ENCODE data around the gene HSD17B2.
"Not testable (repeated sequence)": the region's sequence is repeated elsewhere in the genome, so short reads cannot be mapped to it uniquely, and the experiment has no call there.

Gene HSD17B2

DNA sequence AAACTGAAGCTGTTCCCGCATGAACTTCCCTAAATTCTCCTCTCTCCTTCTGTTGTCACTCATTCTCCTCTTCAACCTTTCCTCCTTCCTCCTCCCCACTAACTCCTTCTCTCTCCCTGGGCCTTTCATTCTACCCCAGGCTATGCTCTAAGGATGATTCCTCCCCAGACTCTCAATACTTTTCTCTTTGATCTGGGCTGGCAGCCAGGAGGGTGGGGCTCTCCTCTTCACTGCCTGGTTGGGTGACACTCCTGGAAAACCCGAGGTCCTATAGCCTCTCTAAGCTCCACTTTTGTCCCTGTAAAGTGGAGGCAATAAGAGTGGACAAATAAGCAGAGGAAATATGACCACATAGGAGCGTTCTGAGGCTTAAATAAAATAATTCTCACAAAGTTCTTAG is 46.2 kb downstream of the HSD17B2 start:
- no peak for DNase-seq (ENCODE audit: low read depth)

DNA sequence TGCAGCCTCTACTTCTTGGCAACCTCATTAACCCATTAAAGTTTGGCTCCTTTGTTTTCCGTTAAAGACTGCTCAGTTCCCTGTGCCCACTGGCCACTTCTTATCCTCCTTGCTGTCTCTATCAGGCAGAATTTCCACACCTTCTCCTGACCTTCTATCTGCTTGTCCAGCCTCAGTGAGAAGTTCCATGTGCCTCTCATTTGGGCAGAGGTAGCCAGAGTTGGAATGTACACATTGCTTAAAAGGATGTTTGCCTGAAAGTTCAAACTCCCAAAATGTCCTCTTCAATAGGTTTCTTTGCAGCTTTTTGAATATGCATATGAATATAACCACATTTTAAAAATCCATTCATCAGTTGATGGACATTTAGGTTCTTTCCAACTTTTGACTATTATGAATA is 47.0 kb downstream of the HSD17B2 start:
- DNase-seq (ENCODE audit: low read depth): no peak

DNA sequence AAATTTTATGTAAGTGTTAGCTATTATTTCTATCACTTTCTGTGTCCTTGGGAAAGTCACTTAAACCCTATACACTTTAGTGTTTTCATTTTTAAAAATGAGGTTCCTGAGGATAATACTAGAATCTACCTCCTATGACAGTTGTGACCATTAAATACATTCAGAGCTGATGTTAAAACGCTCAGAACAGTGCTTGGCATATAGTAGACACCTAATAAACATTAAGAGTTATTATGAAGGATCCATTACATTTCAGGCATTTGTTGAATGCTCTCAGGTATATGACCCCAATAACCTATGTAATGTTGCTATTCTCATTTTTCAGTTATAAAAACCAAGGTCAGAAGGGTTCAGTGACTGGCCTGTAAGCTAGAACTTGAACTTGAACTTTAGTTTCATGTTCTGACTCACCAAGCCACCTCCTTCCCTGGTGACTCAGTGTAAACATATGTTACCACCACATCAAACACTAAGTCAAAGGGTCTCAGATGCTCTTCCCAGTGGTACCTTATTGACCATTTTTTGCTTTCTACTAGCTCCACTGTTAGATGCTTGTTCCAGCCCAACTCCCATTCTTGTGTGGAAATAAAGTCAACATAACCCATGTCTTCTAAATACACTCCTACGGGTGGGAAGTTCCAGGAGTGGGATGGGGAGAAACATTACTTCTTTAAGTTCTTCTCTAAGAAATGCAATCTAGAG is 47.6 kb downstream of the HSD17B2 start:
- no peak for DNase-seq (ENCODE audit: low read depth)

DNA sequence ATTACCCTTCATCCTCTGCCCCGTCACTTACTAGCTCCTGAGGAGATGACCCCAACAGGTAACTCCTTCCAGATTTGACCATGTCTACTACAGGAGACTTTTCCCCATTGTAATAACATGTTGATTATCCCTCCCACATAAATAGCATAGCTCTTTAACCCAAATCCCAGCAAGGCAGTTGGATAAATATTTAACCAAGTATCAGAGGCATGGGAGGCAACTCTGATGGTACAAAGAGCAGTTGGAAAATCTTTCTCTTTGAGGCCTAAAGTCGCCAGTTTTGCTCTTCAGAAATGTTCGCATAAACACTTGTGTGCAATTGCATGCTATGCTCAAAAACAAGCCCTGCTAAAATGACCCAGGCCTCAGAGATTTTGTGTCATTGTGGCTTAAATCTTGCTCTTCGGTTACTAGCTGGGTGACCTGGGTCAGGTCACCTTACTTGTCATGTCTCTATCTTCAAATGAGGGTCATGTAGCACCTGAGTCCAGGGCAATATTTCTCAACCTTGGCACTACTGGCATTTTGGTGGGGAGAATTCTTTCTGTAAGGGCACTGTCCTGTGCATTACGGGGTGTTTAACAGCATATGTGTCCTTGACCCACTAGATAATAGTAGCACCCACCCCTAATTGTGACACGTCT is 48.8 kb downstream of the HSD17B2 start:
- DNase-seq (ENCODE audit: low read depth): no peak

DNA sequence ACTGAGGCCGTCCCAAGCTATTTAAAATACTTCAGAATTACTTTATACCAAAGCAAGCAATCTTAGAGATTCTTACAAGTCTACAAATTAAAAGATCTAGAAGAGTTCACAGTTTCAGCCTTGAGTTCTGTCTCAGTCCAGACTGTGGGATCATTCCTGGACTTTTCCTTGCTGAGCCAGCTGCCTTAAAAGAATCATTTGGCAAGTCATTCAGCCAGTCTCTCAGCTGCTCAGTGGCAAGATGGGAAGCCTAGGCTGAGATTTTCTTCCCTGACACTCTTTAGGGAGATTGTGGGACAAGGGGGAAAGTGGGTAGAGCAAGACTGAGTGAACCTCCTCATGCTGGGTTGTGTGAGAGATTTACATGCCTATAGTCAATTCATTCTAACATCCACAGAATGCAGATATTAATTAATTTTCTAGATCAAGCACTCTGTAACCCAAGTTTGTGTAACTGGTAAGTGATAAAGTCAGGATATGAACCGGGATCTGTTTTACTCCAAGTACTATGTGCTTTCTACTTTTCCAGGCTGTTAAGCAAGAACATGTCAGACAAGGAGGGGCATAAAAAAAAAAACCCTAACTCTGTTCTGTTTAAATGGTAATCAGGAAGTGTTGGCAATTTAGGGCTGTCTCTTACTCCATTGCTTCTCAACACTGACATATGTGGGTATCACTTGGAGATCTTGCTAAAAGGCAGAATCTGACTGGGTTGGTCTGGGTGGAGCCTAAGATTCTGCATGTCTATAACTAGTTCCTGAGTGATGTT is 50.1 kb downstream of the HSD17B2 start:
- DNase-seq (ENCODE audit: low read depth): no peak

DNA sequence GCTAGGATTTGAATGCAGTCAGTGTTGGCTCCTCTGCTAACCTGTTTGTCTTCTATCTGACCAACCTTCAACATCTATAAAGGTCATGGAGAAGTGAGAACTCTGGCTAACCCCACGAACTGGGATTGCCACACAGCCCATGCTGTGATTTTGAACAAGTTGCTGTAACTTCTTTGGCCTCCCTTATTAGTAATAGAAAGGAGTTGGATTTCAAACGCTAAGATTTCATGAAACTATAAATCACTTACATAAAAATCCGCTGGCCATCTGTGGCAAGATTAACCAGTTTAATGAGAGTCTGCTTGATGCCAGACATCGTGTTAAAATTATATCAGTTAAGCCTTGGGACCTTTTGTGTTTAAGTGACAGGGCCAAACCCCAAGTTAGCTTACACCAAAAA is 53.4 kb downstream of the HSD17B2 start:
- DNase-seq (ENCODE audit: low read depth): no peak

DNA sequence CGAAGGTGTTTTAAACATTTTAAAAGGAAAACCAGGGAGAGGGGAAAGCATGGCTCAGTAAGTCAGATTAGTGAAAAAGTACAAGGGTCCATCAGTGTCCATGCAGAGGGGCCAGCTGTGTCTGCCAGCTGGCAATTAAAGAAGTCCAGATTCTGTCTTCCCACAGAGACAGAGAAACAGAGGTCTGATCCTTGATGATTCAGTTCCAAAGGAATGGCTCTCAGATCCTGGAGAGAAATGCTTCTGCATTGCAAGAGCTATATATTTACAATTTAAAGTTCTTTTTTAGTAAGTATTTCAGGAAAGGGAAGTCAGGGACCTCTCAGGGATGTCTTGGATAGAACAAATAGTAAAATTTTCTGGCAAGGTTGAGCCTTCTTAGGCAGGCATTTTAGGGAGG is 56.2 kb downstream of the HSD17B2 start:
- DNase-seq (ENCODE audit: low read depth): no peak

DNA sequence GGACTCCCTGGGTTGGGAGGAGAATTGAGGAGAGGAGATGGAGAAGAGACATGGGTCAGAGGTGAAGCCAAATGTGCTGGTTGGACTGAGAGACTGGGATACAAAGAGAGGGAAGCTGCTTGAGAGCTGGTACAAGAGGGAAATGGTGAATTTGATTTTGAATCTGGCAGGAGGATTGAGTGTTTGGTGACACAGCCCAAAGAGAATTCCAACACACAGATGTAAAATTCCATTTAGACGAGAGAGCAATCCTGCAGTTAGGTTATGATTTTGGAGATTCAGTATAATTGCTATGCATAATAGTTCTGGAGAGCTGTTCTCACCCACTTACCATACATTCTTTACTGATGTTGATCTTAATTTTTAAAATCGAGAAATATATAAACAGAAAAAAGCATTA is 57.7 kb downstream of the HSD17B2 start:
- no peak for DNase-seq (ENCODE audit: low read depth)

DNA sequence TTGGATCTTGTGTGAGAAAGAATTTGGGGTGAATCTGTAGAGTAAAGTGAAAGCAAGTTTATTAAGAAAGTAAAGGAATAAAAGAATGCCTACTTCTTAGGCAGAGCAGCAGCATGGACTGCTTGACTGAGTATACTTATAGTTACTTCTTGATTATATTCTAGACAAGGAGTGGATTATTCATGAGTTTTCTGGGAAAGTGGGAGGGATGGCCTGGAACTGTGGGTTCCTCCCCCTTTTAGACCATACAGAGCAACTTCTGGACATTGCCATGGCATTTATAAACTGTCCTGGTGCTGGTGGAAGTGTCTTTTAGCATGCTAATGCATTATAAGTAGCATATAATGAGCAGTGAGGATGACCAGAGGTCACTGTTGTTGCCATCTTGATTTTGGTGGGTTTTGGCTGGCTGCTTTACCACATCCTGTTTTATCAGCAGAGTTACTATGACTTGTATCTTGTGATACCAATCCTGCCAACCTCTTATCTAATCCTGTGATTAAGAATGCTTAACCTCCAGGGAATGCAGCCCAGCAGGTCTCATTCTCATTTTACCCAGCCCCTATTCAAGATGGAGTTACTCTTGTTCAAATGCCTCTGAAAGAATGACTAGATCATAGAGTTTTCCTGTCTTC is 58.7 kb downstream of the HSD17B2 start:
- no peak for DNase-seq (ENCODE audit: low read depth)

DNA sequence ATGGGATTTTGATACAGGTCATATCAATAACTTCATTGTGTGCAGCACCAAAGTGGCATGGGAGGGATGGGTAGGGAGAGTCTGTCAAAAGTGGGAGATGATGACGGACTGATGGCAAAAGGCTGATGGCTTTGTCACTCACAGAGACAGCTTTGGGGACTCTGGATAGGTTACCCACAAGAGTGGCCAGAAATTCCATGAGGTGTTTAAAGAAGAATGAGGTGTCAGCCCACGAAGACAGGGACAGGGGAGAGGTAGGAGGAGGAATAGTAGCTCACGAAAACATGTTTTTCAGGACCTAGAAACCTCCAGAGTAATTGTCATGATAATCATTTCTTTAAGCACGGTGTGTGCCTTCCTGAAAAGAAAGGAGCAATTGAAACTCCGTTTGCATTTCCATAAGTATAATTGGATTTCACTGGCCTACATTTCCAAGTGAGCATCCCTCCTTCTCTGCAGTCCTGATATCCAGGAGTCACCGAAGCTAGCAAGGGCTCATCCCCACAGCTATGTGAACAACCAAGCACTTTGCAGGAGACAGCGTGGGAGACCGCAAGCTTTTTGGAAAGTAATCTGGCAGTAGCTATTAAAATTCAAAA is 60.0 kb downstream of the HSD17B2 start:
- no peak for DNase-seq (ENCODE audit: low read depth)

DNA sequence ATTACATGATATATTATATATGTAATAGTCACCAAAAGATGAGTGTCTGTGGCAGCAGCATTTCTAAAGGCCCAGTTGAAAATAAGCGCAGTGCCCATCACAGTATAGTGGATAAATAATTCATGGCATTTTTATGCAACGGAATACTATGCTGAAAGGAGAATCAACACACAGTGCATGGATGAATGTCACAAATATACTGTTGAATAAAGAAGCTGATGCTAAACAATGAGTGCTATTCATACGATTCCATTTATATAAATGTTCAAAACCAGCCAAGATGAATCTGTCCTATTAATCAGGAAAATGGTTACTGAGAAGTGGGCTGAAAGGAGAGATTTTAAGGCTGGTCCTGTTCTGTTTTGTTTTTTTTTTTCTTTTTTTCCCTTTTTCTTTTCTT is 61.6 kb downstream of the HSD17B2 start:
- no peak for DNase-seq (ENCODE audit: low read depth)

DNA sequence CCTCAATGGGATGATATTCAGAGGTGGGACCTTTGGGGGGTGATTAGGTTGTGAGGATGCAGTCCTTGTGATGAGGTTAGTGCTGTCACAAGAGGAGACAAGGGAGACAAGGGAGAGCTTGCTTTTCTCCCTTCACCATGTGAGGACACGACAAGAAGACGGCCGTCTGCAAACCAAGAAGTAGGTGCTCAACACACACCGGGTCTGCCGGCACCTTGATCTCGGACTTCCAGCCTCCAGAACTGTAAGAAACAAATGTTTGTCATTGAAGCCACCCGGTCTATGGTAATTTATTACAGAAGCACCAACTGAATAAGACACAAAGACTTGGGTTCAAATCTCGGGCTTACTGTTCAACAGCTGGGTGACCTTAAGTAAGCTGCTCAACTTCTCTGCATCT is 70.1 kb downstream of the HSD17B2 start:
- no peak for DNase-seq (ENCODE audit: low read depth)

DNA sequence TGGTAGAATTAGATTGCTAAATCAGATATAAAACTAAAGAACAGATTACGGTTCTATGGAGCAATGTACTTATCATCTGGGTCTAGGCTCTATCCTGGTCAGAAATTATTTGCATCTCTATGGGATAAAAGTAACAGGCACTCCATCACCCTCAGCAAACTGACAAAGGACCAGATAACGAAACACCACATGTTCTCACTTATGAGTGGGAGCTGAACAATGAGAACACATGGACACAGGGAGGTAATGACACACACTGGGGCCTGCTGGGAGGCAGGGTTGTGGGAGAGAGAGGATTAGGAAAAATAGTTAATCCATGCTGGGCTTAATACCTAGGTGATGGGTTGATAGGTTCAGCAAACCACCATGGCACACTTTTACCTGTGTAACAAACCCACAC is 73.0 kb downstream of the HSD17B2 start:
- DNase-seq (ENCODE audit: low read depth): no peak

DNA sequence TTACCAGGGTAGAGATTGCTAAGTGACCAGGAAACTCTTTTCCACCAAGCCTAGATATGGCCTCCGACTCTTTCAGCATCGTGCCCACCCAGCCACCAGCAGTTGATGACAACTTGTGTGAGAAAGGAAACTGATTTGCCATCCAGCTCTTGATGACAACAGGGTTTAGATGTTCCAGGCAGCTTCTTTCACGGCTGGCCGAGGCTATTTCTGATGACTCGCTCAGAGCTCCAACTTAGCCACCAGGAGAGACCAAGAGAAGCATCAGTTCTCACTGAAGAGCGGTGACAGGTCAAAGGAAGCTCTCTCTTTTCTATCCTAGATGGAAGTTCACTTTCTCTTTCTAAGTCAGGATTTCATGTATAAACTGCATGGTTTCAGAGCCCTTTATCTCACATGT is 73.7 kb downstream of the HSD17B2 start:
- DNase-seq (ENCODE audit: low read depth): no peak

DNA sequence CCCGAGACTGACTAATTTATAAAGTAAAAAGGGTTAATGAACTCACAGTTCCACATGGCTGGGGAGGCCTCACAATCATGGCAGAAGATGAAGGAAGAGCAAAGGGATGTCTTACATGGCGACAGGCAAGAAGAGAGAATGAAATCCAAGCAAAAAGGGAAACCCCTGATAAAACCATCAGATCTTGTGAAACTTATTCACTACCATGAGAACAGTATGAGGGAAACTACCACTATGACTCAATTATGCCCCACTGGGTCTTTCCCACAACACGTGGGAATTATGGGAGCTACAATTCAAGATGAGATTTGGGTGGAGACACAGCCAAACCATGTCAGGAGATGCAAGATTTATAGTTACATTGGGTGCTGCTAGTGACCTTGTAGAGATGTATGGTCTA is 74.2 kb downstream of the HSD17B2 start:
- DNase-seq (ENCODE audit: low read depth): not testable (repeated sequence)

DNA sequence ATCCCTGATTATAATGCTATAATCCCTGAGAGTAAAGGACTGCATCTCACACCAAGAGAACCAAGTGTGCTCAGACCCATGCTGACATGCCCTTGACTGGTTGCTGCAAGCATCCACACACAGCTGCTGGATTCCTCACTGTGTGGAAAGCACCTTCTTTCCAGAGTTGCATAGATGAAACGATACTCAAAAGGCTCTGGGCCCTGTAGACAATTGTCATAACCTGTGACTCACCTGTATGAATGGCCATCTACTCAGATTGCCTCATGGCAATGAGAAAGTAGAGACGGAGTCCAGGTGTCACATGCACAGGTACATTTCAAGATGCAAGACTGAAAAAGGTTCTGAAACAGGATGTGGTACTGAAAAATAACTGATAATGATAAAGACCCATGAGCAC is 76.9 kb downstream of the HSD17B2 start:
- no peak for DNase-seq (ENCODE audit: low read depth)

DNA sequence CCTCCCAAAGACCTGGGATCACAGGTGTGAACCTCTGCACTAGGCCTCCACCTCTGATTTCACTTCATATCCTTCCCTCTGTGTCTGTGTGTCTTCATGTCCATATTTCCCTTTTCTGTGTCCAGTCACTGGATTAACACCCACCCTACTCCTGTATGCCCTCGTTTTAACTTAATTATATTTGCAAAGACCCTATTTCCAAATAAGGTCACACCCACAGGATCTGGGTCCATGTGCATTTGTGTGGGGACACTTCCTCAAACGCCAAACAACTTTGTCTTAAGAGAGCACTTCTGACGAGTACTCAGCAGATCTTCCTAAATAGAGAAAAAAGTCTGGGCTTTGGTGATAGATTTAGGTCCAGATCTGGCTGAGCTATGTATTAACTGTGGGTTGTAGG is 78.7 kb downstream of the HSD17B2 start:
- no peak for DNase-seq (ENCODE audit: low read depth)

DNA sequence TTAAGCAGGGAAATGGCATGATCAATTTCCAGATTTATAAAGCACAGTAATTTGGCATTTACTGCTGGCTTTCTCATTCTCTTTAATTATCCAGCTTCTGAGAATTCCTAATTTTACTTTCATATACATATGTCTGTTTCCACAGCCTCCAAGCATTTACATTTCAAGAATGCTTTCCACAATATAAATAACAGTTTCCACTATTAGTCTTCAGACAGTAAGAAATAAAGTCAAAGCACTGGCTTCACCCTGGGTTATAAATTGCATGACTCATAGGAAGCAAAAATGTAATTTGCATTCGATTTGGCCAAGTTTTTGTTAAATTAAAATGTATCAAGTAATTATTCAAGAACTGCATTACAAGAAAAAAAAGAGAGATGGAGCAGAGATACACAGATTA is 81.5 kb downstream of the HSD17B2 start:
- no peak for DNase-seq (ENCODE audit: low read depth)

DNA sequence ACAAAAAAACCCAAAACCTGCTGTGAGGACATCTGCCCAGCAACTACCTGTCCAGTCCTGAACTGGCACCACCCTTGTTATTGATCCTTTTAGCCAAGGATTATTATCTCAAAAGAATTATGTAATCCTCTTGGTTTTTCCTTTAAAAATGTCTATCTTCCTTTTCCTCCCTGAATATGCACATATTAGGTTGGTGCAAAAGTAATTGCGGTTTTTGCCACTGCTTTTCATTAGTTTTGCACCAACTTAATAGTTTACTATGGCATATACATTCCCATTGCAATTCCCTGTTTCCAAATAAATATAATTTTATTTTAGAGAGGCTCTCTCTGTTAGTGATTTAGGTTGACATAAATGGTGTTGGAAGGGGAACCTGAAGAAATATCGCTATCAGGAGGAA is 83.7 kb downstream of the HSD17B2 start:
- no peak for DNase-seq (ENCODE audit: low read depth)

DNA sequence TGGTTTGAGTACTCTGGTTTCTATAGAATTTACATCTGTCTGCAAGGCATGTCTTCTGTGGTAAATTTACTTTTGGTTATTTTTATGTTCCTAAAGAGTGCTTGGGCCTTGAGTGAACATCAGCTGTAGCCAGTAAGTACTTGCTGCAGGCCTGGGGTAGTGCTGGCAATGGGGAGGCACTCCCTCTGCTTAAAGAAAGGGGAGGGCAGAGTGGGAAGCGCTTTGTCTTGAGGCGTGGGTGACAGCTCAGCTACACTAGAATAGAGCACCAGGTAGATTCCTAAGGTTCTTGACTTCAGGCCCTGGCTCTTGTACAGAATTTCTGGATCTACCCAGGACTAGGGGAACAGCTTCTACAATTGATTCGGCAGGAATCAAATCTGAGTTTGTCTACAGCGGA is 84.4 kb downstream of the HSD17B2 start:
- no peak for DNase-seq (ENCODE audit: low read depth)

DNA sequence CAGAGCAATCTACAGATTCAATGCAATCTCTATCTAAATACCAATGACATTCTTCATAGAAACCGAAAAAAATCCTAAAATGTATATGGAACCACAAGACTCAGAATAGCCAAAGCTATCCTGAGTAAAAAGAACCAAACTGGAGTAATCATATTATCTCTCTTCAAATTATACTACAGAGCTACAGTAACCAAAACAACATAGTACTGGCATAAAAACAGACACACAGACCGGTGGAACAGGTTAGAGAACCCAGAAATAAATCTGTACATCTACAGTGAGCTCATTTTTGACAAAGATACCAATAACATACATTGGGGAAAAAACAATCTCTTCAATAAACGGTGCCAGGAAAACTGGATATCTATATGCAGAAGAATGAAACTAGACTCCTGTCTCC is 89.6 kb downstream of the HSD17B2 start:
- DNase-seq (ENCODE audit: low read depth): no peak

DNA sequence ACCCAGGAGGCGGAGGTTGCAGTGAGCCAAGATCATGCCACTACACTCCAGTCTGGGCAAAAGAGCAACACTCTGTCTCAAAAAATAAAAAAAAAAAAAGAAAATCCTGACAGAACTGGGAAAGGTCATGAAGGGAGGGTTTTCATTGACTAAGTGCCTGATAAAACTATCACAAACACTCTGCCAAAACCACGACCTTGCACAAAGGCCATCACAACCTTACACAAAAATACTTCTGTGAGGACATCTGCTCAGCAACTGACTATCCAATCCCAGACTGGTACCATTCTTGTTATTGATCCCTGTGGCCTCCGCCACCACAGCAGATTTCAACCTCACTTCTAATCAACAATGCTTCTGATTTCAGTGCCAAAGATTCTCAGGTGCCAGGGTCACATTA is 94.8 kb downstream of the HSD17B2 start:
- no peak for DNase-seq (ENCODE audit: low read depth)

DNA sequence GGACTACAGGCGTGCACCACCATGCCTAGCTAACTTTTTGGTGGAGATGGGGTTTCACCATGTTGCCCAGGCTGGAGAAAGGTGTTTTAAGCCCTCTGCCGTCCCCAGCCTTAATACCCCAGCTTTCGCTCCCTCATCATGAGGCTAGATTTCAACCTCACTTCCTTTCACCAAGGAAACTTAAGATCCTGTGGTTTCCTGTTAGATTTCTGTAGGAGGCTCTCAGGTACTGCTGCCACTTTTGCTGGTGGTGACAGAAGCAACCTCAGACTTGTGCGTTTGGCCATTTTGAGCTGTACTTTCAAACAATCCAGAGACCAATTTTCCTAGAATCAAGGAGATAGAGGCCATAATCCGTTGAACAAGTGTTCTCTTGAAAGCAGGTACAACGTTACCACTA is 98.7 kb downstream of the HSD17B2 start:
- DNase-seq (ENCODE audit: low read depth): no peak
